H1 (cell line): ENCODE measurements around the gene RINT1. TPM values are rescaled to one million over a fixed set of nuclear protein-coding genes. Genes with fewer than 3 reads are reported as not detected.

Source experiments
- CTCF ChIA-PET: fragments of 300-600 bp; sonication (Branson Sonifier 250); formaldehyde crosslinking; loops from one replicate; lab custom pipeline; 2021; ENCODE audit not compliant: partially characterized antibody; lab: Charles Lee
- POLR2A ChIA-PET: fragments of 300-600 bp; sonication (Branson Sonifier 250); formaldehyde crosslinking; loops from one replicate; lab custom pipeline; 2021; ENCODE audit warnings: inconsistent platforms; ENCODE audit not compliant: partially characterized antibody; lab: Charles Lee
- DNase-seq, 2 experiments: peaks; one replicate each; pipeline versions ENCODE4 v3.0.0 to v3.0.0-alpha.2; 2010 to 2022; ENCODE audit warnings: low spot score in 2 of 2, low read depth in 1 of 2, mixed read lengths in 1 of 2
- FAIRE-seq: peaks from 2 replicates; lab custom pipeline; 2011; peaks lifted over from hg19 to GRCh38; lab: Jason Lieb, UNC
- H2AFZ ChIP-seq: 2 replicates; pipeline ENCODE4 v1.8.1; 2012; ENCODE audit warnings: low read length, inconsistent platforms
- H2AK5ac ChIP-seq: 2 replicates; pipeline ENCODE4 v1.6.1; 2013; ENCODE audit warnings: low read depth, low read length
- H2BK120ac ChIP-seq: replicated peaks from 2 replicates; pipeline ENCODE3; 2013; ENCODE audit warnings: low read depth, low read length, inconsistent platforms
- H2BK12ac ChIP-seq: 2 replicates; pipeline ENCODE4 v1.6.1; 2013; ENCODE audit warnings: low read depth, low read length
- H2BK15ac ChIP-seq: 2 replicates; pipeline ENCODE4 v1.6.1; 2013; ENCODE audit warnings: low read length
- H2BK20ac ChIP-seq: 2 replicates; pipeline ENCODE4 v1.6.1; 2013; ENCODE audit warnings: low read length
- H2BK5ac ChIP-seq: 2 replicates; pipeline ENCODE4 v1.6.1; 2013; ENCODE audit warnings: low read depth, low read length
- H3K14ac ChIP-seq: 2 replicates; pipeline ENCODE4 v1.6.1; 2013; ENCODE audit warnings: inconsistent platforms; ENCODE audit not compliant: insufficient read length
- H3K18ac ChIP-seq: 2 replicates; pipeline ENCODE4 v1.6.1; 2013; ENCODE audit warnings: low read length; ENCODE audit errors: extremely low read depth
- H3K23ac ChIP-seq: 2 replicates; pipeline ENCODE4 v1.6.1; 2013; ENCODE audit warnings: inconsistent platforms; ENCODE audit not compliant: insufficient read length
- H3K23me2 ChIP-seq: 2 replicates; pipeline ENCODE4 v1.6.1; 2013; ENCODE audit warnings: low read depth, low read length
- H3K27ac ChIP-seq: 2 replicates; pipeline ENCODE4 v1.6.1; 2011; ENCODE audit warnings: low read depth, low read length, inconsistent platforms
- H3K27me3 ChIP-seq, 4 experiments: replicated peaks in 1 of 4; 1 replicate in 1 of 4; 2 replicates in 3 of 4; pipeline versions ENCODE4 v1.6.1 to v1.8.1; 2011 to 2013; ENCODE audit warnings: low read length in 3 of 4, mild to moderate bottlenecking in 3 of 4, inconsistent platforms in 2 of 4, mixed read lengths in 2 of 4, moderate library complexity in 1 of 4; ENCODE audit not compliant: control insufficient read depth in 3 of 4, insufficient read depth in 3 of 4; ENCODE audit errors: extremely low read depth in 1 of 4
- H3K36me3 ChIP-seq, 4 experiments: 2 replicates each; pipeline versions ENCODE4 v1.6.1 to v1.8.1; 2011 to 2013; ENCODE audit warnings: mild to moderate bottlenecking in 4 of 4, low read length in 3 of 4, moderate library complexity in 2 of 4, control low read depth in 1 of 4, inconsistent platforms in 1 of 4; ENCODE audit not compliant: insufficient read depth in 4 of 4, control insufficient read depth in 2 of 4
- H3K4ac ChIP-seq: replicated peaks from 2 replicates; pipeline ENCODE3; 2013; ENCODE audit warnings: low read length, low read depth, mixed read lengths, inconsistent platforms; ENCODE audit not compliant: insufficient read length
- H3K4me1 ChIP-seq, 4 experiments: replicated peaks in 1 of 4; 1 replicate in 1 of 4; 2 replicates in 3 of 4; pipeline versions ENCODE4 v1.6.1 to v1.8.1; 2011 to 2013; ENCODE audit warnings: low read length in 3 of 4, inconsistent platforms in 2 of 4, mixed read lengths in 1 of 4; ENCODE audit not compliant: insufficient read depth in 4 of 4, control insufficient read depth in 3 of 4
- H3K4me2 ChIP-seq, 2 experiments: 2 replicates each; pipeline versions ENCODE4 v1.6.1 to v1.8.1; 2011 to 2013; ENCODE audit warnings: low read depth in 2 of 2, low read length in 2 of 2, control low read depth in 1 of 2, inconsistent platforms in 1 of 2, mild to moderate bottlenecking in 1 of 2; ENCODE audit not compliant: insufficient read depth in 1 of 2
- H3K4me3 ChIP-seq, 4 experiments: fragments of 200-600, 300-600 bp in 1 of 4; sonication (generic), shearing (Covaris generic), sonication (Bioruptor Twin) in 1 of 4; 2 replicates each; pipeline versions ENCODE4 v1.5.1 to v1.8.1; 2011 to 2016; ENCODE audit warnings: low read length in 4 of 4, low read depth in 3 of 4, control low read depth in 2 of 4, inconsistent platforms in 2 of 4, mild to moderate bottlenecking in 2 of 4, mixed read lengths in 1 of 4, moderate library complexity in 1 of 4; ENCODE audit not compliant: insufficient read depth in 2 of 4; ENCODE audit errors: extremely low read depth in 1 of 4
- H3K56ac ChIP-seq: replicated peaks from 2 replicates; pipeline ENCODE3; 2013; ENCODE audit warnings: low read depth, mild to moderate bottlenecking, mixed read lengths, low read length, inconsistent platforms; ENCODE audit not compliant: insufficient read length
- H3K79me1 ChIP-seq: 2 replicates; pipeline ENCODE4 v1.6.1; 2013; ENCODE audit warnings: low read depth, low read length, control low read depth
- H3K79me2 ChIP-seq, 2 experiments: 2 replicates each; pipeline versions ENCODE4 v1.6.1 to v1.8.1; 2012 to 2013; ENCODE audit warnings: low read length in 2 of 2, mild to moderate bottlenecking in 2 of 2, inconsistent platforms in 1 of 2; ENCODE audit not compliant: insufficient read depth in 2 of 2, control insufficient read depth in 1 of 2
- H3K9ac ChIP-seq, 4 experiments: replicated peaks in 1 of 4; 1 replicate in 1 of 4; 2 replicates in 3 of 4; pipeline versions ENCODE4 v1.6.1 to v1.8.1; 2011 to 2013; ENCODE audit warnings: low read depth in 3 of 4, low read length in 3 of 4, control low read depth in 2 of 4, mild to moderate bottlenecking in 2 of 4, moderate library complexity in 2 of 4, inconsistent platforms in 1 of 4; ENCODE audit errors: extremely low read depth in 1 of 4
- H3K9me3 ChIP-seq, 2 experiments: 2 replicates each; pipeline versions ENCODE4 v1.6.1 to v1.8.1; 2012 to 2013; ENCODE audit warnings: mild to moderate bottlenecking in 2 of 2, moderate library complexity in 2 of 2, control low read depth in 1 of 2, inconsistent platforms in 1 of 2, low read depth in 1 of 2, low read length in 1 of 2, mixed read lengths in 1 of 2; ENCODE audit not compliant: insufficient read depth in 2 of 2
- H4K20me1 ChIP-seq, 2 experiments: replicated peaks in 1 of 2; 2 replicates each; pipeline versions ENCODE3 to v1.8.1; 2011 to 2013; ENCODE audit warnings: inconsistent platforms in 2 of 2, low read length in 2 of 2, mild to moderate bottlenecking in 1 of 2; ENCODE audit not compliant: insufficient read depth in 2 of 2, control insufficient read depth in 1 of 2
- H4K5ac ChIP-seq: 2 replicates; pipeline ENCODE4 v1.6.1; 2013; ENCODE audit warnings: low read length, low read depth, mixed read lengths, inconsistent platforms; ENCODE audit not compliant: insufficient read length
- H4K8ac ChIP-seq: 2 replicates; pipeline ENCODE4 v1.8.0; 2013; ENCODE audit warnings: mild to moderate bottlenecking, moderate library complexity, low read length, inconsistent platforms; ENCODE audit not compliant: insufficient read depth; ENCODE audit errors: extremely low read depth
- H4K91ac ChIP-seq: replicated peaks from 2 replicates; pipeline ENCODE3; 2013; ENCODE audit warnings: low read length, mixed read lengths, inconsistent platforms; ENCODE audit not compliant: insufficient read length
- BACH1 ChIP-seq: IDR thresholded peaks from 2 replicates; pipeline ENCODE4 v1.6.1; 2012; ENCODE audit warnings: low read length, improper control_type of control experiment
- CHD2 ChIP-seq: IDR thresholded peaks from 2 replicates; pipeline ENCODE4 v1.6.1; 2012; ENCODE audit warnings: low read length, improper control_type of control experiment
- HDAC6 ChIP-seq: IDR thresholded peaks from one replicate; pipeline ENCODE4 v1.7.1; 2012; ENCODE audit warnings: low read depth, mild to moderate bottlenecking, inconsistent platforms, low read length, moderate library complexity
- JUND ChIP-seq: IDR thresholded peaks from 2 replicates; pipeline ENCODE4 v1.6.1; 2011; ENCODE audit warnings: mild to moderate bottlenecking, improper control_type of control experiment, low read length
- KDM4A ChIP-seq: IDR thresholded peaks from one replicate; pipeline ENCODE4 v1.7.1; 2012; ENCODE audit warnings: low read depth, mild to moderate bottlenecking, moderate library complexity, low read length, inconsistent platforms; ENCODE audit not compliant: severe bottlenecking
- MAX ChIP-seq: IDR thresholded peaks from 2 replicates; pipeline ENCODE4 v1.6.1; 2012; ENCODE audit warnings: inconsistent platforms
- POU5F1 ChIP-seq: IDR thresholded peaks from 2 replicates; pipeline ENCODE4 v1.6.1; 2011; ENCODE audit warnings: low read depth, mild to moderate bottlenecking, low read length, moderate library complexity
- RFX5 ChIP-seq: IDR thresholded peaks from 2 replicates; pipeline ENCODE4 v1.6.1; 2011; ENCODE audit warnings: low read depth, low read length, improper control_type of control experiment, borderline replicate concordance
- SAP30 ChIP-seq: fragments of 300-600 bp; sonication (generic); IDR thresholded peaks from 2 replicates; pipeline ENCODE4 v1.7.1; 2012; ENCODE audit warnings: low read length, moderate library complexity, mild to moderate bottlenecking, inconsistent platforms; ENCODE audit not compliant: insufficient read depth, insufficient replicate concordance
- SIX5 ChIP-seq: IDR thresholded peaks from 2 replicates; pipeline ENCODE4 v1.6.1; 2011; ENCODE audit warnings: mild to moderate bottlenecking, low read depth, low read length
- SP2 ChIP-seq: IDR thresholded peaks from 2 replicates; pipeline ENCODE4 v1.6.1; 2012; ENCODE audit warnings: mild to moderate bottlenecking, low read length, inconsistent platforms
- TAF1 ChIP-seq: IDR thresholded peaks from 2 replicates; pipeline ENCODE4 v1.6.1; 2011; ENCODE audit warnings: mild to moderate bottlenecking, low read depth, low read length
- TAF7 ChIP-seq: optimal IDR thresholded peaks from 2 replicates; pipeline ENCODE3; 2011; ENCODE audit warnings: low read depth, mild to moderate bottlenecking, inconsistent platforms, low read length, moderate library complexity, borderline replicate concordance
- TBP ChIP-seq: IDR thresholded peaks from 2 replicates; pipeline ENCODE4 v1.6.1; 2011; ENCODE audit warnings: low read depth, low read length, improper control_type of control experiment
- WGBS, 2 experiments: shearing (Covaris generic) in 1 of 2; methylation state at CpG; one replicate each; pipeline versions ENCODE4 v1.1.6 to v1.1.7; 2013 to 2015; ENCODE audit warnings: low lambda C conversion rate in 2 of 2, mixed read lengths in 2 of 2, inconsistent platforms in 1 of 2, low coverage in 1 of 2, missing lambda C conversion rate in 1 of 2; ENCODE audit not compliant: insufficient replicate concordance in 2 of 2, insufficient coverage in 1 of 2, insufficient read length in 1 of 2; ENCODE audit errors: extremely low coverage in 1 of 2, missing lambda C conversion rate in 1 of 2; 5-methylcytosine and 5-hydroxymethylcytosine counted together
- polyA plus RNA-seq, 7 experiments: library from polyadenylated mRNA; depleted of rRNA in 3 of 7; stranded (reverse) in 5 of 7; unstranded in 2 of 7; fragments of >200 nt in 5 of 7; fragments of 200-250 nt in 2 of 7; gene quantifications; 1 replicate in 5 of 7; 2 replicates in 1 of 7; 4 replicates in 1 of 7; pipeline versions ENCODE4 v1.2.1 to v1.2.3, GENCODE V29; 2011 to 2013; ENCODE audit warnings: missing spikeins in 2 of 7, mixed read lengths in 2 of 7
- total RNA-seq: library from RNA; stranded (reverse); fragmentation: NEBNext Ultra II Directional; extraction: Animal tissue kit (Norgen Biotek cat#: 25700); gene quantifications from 2 replicates; pipeline ENCODE4 v1.2.1, GENCODE V29; 2021

RINT1 gene
- total and polyA plus RNA-seq, 2 of the 8 experiments (the other 6 are each of a cell fraction or from before 2014, with no cell fraction given) = 7.8 to 21.8 TPM

GRCh38 chr7:105530126-105530525 is 1.9 kb upstream of the RINT1 start:
- FAIRE-seq = no peak
- no peak for TF ChIP-seq SAP30
- no peak for TF ChIP-seq KDM4A
- TF ChIP-seq TAF7 = no peak
- TF ChIP-seq POU5F1 = no peak
- no peak for TF ChIP-seq BACH1
- no peak for TF ChIP-seq SIX5
- no peak for TF ChIP-seq JUND
- no peak for TF ChIP-seq MAX
- no peak for TF ChIP-seq RFX5
- TF ChIP-seq SP2 = no peak
- TF ChIP-seq TAF1 = no peak
- TF ChIP-seq HDAC6 = no peak
- no peak for TF ChIP-seq TBP
- no peak for TF ChIP-seq CHD2

More at GRCh38 chr7:105530126-105530525, 1.9 kb upstream of the RINT1 start:
- Histone ChIP-seq H3K14ac (no peak overlapping the region), H2BK120ac (no peak overlapping the region), H2BK12ac (no peak overlapping the region), H3K4me1 (peaks cover 0 to 4% (median 0%) of the 10 kb centered on the region in 4 experiments; a peak in 2 of 7 replicates), H3K79me1 (no peaks in the 10 kb centered on the region), H3K79me2 (peaks cover 0 to 12% of the 10 kb centered on the region in 2 experiments; a peak in 1 of 4 replicates), H3K27ac (no peak overlapping the region), H3K23ac (no peak overlapping the region), H3K18ac (no peak overlapping the region), H2AFZ (no peak overlapping the region), H3K27me3 (no peaks in the 10 kb centered on the region), H2BK15ac (no peak overlapping the region), H4K8ac (no peak overlapping the region), H3K36me3 (no peaks in the 10 kb centered on the region; a peak in 1 of 8 replicates), H4K20me1 (no peaks in the 10 kb centered on the region), H4K5ac (no peak overlapping the region), H4K91ac (no peak overlapping the region), H3K4me2 (no peak overlapping the region), H3K23me2 (peaks cover 7% of the 10 kb centered on the region; the same call in 1 of the 2 replicates), H2BK20ac (no peak overlapping the region), H3K4me3 (no peak overlapping the region), H2AK5ac (no peak overlapping the region), H3K4ac (no peak overlapping the region), H2BK5ac (no peak overlapping the region), H3K9ac (no peak overlapping the region), H3K56ac (no peak overlapping the region), H3K9me3 (no peaks in the 10 kb centered on the region)
- 94% methylated on average over 10 of the region's 10 CpGs; no CpG with 5 or more reads in 1 of the 2 experiments for WGBS, 2 experiments
- DNase-seq = no peak
- ChIA-PET CTCF (interaction anchor here (0.9 to 3.6 kb wide), 4 partner anchors 10 to 541 kb away, joined by 3 to 35 read pairs (median 3); no protein-coding TSS in a partner anchor), POLR2A (interaction anchor here (0.5 to 6.0 kb wide), 2 partner anchors 9 to 514 kb away, joined by 3 to 77 read pairs; partner anchors contain the start of gene PUS7)
